Measurements from ENCODE around the gene BEAN1.
"Not testable (repeated sequence)": the region's sequence is repeated elsewhere in the genome, so short reads cannot be mapped to it uniquely, and the experiment has no call there.

Gene BEAN1

DNA sequence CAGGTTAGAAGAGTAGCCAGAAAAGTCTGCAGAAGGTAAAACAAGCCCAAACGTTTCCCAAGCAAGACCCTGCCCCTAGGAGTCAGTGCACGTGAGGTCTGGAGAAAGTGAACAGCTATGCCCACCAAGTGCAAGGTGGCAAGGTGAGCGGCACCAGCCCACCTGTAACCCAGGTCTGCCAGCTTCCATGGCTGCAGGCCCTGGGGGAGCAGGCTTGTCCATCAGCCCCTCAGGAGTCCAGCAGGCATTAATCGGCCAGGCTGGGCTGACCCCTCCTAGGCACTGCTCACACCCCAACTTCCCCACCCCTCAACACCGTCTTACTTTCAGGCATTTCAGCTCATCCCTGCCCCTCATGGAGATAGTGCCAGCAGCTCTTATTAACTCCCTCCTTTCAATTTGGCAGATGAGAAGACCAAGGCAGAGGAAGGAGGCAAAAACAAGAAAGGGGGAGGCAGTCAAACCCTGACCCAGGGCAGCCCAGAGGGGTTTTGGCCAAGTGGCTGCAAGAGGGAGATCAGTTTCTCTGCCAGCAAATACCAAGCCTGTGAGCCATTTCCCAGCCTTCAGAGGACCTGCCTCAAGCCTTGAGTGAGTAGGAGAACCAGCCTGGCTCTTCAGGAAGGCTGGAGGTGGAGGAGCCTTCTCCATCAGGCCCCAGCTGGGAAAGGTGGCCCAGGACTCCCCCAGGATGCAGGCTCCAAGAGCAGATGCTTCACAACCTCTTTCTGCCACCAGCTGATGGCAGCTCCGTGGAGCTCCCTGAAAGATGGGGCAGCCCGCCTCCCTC, 14.7 kb downstream of the BEAN1 start:
- DNase-seq (ENCODE audit: low read depth) = no peak

DNA sequence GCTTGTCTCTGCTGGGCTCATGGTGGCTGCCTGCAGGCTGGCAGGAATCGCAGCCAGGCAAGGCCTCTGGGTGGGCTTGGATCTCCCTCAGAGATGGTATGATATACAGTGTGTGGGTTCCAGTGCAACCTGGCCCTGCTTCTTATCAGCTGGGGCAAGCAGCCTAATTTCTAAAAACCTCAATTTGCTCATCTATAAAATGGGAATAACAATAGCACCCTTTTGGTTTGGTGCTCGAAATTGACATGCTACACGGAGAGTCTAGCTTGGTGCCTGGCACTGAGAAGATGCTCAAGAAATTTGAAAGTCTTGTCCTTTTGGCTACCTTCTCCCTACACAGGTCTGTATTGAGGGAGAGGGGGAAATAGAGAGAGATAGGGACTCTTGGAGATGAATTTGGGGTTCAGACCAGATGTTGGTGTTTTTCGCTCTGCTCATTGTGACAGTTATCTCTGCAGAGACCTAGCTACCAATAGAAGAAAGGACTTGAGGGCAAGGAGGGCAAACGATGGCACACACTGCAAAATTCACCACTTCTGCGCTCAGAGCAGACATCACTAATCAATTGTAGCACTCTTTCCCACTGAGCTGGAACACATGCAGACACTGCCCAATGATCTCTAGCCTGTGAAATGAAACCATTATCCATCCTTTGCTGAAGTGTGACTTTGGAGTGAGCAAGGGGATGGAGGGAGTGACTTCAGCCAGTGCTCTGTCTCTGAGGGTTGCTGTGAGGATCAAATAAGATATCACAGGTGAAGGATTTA, 15.6 kb downstream of the BEAN1 start:
- no peak for DNase-seq (ENCODE audit: low read depth)

DNA sequence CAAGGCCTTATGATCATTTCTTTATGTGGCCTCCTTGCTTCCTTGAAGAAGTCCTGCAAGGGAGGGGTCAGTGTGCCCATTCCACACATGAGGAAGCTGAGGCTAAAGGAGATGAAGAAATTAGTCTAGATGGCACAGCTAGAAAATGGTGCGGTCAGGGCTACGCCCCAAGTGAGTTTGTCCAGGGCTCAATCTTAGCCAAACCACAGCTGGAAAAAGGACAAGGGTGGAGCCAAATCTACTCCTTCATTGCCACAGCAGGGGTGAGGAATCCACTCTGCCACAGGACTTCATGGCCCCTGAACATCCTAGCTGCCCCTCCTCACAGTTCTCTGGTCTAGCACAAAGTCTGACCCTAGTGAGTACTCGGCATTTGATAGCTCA, 16.2 kb downstream of the BEAN1 start:
- DNase-seq (ENCODE audit: low read depth) = no peak

DNA sequence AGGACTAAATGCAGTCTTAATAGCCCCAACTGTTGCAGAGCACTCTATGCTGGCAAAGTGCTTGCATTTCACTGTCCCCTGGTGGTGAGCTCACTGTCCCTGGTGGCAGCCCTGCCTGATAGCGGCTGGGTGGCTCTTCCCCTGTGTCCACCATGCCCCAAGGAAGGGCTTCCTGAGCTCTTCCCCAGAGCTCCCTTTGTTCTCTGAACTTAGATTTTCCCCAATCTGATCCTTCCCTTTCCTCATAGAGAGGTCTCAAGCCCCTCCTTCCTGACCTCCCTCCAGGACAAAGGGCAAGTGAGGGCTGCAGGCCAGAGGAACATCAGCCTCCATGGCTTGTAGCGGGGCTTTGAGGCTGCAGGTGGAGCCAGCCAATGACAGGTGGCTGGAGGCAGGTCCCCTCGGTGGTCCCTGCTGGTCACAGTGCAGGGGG, 17.0 kb downstream of the BEAN1 start:
- no peak for DNase-seq (ENCODE audit: low read depth)

DNA sequence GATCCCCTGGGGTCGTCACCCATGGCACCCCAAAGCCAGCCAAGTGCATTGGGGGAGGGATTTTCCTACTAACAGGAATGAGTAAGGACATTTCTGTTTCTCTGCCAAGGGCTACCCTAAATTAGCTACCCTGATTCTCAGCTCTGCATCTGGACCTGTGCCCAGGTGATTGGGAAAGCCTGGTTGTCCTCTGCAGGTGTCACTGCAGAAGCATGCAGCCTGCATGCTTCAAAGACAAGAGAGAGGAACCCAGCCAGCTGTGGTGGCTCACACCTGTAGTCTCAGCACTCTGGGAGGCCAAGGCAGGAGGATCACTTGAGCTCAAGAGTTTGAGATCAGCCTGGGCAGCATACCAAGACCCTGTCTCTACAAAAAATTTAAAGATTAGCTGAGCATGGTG, 19.6 kb downstream of the BEAN1 start:
- no peak for DNase-seq (ENCODE audit: low read depth)

DNA sequence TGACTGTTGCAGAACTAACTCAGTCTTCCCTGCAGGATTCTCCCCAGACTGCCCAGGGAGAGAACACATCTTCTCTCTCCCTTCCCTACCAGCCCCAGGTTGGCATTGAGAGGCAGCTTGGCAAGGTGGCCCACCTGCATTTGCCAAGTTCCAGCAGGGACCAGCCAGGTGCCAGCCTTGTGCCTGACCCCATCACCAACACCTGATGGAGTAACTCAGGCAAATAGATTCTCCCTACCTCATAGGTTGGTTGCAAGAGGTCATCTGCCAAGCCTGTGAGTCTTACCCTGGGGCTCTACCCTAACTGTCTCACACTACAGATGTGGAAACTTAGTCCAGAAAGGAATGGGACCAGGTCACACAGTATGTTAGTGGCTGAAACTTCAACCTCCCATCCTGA, 20.4 kb downstream of the BEAN1 start:
- DNase-seq (ENCODE audit: low read depth) = no peak

DNA sequence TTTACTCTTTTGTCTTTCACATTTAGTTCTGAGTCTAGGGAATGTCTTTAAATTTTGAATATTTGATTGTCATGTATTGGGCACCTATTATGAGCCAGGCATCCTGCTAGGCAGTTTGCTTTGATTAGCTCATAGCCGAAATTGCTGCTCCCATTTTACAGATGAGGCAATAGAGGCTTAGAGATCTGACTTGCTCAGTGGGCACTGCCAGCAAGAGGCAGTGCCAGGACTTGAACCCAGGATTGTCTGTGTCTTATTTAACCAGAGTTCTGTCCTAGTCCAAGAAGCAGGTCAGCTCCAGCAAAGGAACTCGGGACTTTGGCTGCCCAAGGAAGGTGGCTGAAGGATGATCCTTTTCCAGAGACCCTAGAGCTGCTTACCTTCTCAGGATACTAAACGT, 24.5 kb downstream of the BEAN1 start:
- DNase-seq (ENCODE audit: low read depth) = no peak

DNA sequence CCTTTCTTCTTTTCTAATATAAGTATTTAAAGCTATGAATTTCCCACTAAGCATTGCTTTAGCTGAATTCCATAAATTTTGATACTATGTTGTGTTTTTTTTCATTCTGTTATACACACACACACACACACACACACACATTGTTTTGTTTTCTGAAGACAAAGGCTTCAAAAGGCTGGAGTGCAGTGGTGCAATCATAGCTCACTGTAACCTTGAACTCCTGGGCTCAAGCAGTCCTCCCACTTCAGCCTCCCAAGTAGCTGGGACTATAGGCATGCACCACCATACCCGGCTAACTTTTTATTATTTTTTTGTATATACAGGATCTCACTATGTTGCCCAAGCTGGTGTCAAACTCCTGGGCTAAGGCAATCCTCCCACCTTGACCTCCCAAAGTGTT, 26.1 kb downstream of the BEAN1 start:
- not testable (repeated sequence) for DNase-seq (ENCODE audit: low read depth)

DNA sequence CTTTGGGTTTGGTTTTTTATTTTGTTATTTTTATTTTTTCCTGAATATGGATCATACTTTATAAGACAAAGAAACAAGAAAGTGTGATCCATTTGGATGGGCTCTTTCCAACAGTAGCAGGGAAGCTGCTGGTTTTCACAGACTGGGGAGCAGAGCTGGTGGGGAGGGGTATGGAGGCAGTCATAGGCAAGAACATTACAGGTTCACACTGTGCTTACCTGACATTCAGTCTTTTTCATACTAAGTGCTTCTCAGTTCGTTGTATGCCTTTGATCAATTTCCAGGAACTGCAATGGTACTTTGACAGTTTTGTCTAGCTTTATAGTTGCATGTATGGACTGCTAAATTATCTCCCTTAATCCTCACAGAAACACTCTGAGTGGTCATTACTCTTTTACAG, 27.7 kb downstream of the BEAN1 start:
- DNase-seq (ENCODE audit: low read depth) = no peak

DNA sequence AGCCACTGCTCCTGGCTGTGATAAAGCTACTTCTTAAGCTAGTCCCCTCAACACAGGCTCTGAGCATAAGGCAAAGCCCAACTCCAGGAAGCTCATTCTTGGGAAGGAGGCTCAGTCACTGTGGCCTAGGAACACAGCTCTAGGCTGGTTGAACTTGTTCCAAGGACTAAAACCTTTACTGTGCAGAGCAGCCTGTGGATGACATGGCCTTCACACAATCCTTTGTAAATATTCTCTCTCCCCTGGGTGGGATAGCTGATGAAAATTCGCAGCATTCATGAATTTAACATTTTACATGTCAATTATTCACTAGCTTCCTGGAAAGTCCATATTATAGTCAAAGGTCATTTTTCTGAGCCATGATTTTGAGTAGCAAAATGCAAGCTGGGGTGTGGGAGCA, 28.9 kb downstream of the BEAN1 start:
- DNase-seq (ENCODE audit: low read depth) = no peak

DNA sequence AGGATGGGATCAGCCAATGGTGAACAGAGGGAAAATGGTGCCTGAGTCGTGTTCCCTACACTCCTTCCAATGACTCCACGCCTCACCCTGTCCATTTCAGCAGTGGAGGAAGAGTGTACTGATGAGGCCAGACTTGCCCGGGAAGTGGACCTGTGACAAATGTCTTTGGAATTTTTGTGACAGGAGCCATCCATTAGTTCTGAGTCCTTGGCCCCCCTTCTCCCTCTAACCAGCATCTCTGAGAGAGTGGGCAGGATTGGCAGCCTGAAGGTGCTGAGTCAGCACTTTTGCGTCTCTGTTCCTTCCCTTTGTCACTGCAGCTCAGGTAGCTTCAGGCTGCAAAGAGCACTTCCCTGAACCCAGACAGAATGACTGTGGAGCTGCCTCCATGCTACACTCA, 30.8 kb downstream of the BEAN1 start:
- no peak for DNase-seq (ENCODE audit: low read depth)

DNA sequence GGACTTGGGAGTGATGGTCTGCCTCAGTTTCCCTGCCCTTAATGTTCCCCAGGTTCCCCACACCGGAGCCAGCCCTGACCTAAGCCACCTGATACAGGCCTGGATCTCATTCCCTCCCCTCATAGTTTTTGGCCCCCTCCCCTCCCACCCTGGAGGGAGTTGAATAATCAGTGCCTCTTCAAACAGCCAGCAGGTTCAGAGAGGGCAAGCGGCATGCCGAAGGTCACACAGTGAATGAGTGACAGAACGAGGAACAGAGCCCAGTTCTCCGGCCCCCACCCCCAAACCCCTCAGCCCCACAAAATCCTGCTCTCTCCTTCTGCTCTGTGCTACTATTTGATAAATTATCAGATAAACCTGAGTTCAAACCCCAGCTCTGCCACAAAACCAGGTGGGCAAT, 31.2 kb downstream of the BEAN1 start:
- DNase-seq (ENCODE audit: low read depth) = no peak

DNA sequence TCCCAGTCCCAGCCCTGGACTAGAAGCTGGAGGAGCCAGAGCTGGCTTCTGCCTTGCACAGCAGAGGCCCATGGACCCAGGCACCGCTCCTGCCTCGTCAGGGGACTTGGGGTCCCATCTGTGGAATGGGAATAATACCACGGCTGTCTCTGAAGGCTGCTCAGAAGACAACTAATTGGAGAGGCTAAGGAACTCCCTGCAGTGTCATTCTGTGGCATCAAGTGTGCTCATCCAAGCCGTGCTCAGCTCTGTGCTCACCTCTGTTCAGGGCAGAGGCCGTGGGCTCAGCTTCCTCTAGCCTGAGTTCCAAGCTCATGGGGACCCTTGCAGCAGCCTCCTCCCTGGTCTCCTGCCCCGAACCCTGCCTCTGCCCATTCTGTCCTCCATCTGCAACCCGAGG, 31.8 kb downstream of the BEAN1 start:
- no peak for DNase-seq (ENCODE audit: low read depth)

DNA sequence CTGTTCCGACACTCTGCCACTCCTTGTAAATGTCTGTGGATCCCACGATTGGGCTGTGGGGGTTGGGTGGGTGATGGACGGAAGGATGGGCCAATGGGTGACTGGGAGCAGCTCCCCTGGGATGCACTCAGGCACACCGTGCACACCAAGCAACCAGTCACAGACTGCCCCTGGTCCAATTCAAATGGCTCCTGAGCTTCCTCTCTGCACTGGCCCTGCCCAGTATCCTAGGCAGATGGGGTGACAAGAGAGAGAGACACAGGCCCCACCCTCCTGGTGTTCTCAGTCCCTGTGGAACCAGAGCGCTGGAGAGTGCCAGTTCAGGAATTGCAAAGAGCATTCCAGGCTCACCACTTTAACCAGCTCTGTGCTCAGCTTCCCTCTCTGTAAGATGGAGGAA, 32.8 kb downstream of the BEAN1 start:
- no peak for DNase-seq (ENCODE audit: low read depth)

DNA sequence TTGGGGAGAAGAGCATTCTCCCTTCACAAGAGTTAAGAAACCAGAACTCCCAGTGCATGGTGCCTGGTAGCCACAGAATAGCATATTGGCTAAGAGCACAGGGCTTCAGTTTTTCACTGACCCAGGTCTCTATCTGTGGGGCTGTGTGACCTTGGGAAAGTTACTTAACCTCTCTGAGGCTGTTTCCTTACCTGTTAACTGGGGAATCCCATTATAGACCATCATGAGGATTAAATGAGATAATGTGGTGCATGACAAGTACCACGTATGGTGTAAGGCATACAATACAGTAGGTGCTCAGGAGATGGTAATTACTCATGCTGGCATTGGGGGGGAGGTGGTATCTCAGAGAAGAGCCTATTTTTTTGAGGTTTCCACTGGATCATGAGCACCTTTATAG, 33.6 kb downstream of the BEAN1 start:
- DNase-seq (ENCODE audit: low read depth) = no peak

DNA sequence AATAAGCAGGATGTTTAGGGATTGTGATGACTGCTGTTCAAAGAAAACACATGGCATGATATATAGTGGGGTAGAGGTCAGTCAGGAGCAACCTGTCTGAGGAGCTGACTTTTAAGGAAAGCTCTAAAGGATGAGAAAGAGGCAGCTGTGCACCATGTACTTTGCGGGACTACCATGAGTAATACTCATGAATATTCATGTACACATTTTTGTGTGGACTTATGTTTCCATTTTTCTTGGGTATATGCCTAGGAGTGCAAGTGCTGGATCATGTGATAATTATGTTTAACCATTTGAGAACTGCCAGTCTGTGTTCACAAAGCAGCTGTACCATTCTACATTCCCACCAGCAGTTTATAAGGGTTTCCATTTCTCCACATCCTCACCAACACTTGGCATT, 35.8 kb downstream of the BEAN1 start:
- no peak for DNase-seq (ENCODE audit: low read depth)

DNA sequence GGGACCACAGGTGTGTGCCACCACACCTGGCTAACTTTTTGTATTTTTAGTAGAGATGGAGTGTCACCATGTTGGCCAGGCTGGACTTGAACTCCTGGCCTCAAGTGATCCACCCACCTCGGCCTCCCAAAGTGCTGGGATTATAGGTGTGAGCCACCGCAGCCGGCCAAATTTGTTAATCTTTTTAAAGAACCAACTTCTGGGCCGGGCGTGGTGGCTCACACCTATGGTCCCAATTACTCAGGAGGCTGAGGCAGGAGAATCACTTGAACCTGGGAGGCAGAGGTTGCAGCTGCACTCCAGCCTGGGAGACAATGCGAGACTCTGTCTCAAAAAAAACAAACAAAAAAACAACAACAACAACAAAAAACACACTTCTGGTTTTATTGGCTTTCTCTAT, 38.9 kb downstream of the BEAN1 start:
- DNase-seq (ENCODE audit: low read depth) = not testable (repeated sequence)

DNA sequence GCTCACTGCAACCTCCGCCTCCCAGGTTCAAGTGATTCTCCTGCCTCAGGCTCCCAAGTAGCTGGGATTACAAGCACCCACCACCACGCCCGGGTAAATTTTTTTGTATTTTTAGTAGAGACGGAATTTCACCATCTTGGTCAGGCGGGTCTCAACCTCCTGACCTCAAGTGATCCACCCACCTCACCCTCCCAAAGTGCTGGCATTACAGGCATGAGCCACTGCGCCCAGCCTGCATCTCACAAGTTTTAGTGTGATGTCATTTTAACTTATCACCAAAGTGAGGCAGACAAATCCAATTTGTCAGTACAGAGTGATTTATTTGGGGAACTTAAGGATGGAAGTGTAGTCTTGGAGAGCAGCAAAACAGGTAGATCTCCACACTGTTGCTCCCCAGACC, 39.5 kb downstream of the BEAN1 start:
- DNase-seq (ENCODE audit: low read depth) = not testable (repeated sequence)

DNA sequence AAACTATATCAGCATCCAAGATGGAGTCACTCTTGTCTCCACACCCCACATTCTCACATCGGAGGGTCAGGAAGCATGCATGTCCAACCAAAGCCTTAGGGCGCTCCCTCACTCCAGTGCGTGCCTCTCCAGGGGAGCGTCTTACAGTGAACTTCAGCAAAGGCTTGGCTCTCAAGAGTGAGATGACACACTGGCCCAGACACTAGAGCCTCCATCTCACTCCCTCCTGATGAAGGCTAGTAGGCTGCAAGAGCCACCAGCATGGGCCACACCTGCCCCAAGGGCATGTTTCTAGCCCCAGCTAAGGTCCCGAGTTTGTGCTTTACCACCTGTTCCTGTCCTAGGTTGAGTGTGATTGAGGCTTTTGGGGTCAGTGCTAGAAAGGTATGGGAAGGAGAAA, 40.5 kb downstream of the BEAN1 start:
- DNase-seq (ENCODE audit: low read depth) = no peak

DNA sequence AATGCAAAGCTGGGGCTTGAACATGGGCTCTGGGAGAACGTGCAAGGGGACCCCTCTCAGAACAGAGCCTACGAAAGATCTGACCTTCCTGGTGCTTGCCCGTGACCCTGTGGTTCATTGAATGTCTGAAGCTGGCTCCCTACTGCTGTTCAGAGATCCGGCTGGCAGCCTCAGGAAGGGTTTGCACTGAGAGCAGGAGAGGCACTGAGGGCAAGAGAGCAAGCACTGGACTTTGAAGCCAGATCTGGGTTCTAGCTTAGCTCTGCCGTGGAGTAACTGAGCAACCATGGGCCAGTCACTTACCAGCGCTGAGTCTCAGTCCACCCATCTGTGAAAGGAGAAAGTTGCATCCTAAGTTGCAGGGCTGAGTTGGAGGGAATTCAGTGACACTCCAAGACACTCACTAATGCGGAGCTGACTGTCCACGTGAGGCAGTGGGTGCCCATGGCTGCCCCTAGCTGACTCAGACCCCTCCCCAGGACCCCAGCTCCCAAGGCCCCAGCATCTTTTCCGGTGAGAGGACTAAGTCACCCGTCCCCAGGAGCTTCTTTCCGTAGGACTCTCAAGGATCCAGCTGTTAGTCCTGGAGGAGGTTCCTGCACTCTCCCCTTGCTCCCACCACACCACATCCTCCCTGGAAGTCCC, 41.3 kb downstream of the BEAN1 start:
- no peak for DNase-seq (ENCODE audit: low read depth)

DNA sequence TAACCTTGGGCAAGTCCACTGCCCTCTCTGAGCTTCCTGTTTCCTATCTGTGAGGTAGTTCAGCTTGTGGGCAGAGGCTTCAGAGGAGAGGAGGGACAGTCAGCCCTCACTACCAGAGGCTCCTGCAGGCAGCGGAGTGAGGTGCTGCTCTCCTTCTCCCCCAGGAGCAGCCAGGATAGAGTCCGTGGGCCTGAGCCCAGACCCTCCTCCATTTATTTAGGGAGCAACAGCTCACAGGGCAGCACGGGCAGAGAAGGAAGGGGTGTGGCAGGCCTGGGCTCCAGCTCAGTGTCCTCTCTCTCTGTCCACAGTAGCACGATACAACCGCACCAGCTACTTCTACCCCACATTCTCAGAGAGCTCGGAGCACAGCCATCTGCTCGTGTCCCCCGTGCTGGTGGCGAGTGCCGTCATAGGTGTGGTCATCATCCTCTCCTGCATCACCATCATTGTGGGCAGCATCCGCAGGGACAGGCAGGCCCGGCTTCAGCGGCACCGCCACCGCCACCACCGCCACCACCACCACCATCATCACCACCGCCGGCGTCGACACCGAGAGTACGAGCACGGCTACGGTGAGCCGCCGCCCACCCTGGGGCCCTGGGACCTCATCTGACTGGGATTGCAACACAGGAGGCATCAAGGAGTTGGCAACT, 42.3 kb downstream of the BEAN1 start:
- no peak for DNase-seq (ENCODE audit: low read depth)

DNA sequence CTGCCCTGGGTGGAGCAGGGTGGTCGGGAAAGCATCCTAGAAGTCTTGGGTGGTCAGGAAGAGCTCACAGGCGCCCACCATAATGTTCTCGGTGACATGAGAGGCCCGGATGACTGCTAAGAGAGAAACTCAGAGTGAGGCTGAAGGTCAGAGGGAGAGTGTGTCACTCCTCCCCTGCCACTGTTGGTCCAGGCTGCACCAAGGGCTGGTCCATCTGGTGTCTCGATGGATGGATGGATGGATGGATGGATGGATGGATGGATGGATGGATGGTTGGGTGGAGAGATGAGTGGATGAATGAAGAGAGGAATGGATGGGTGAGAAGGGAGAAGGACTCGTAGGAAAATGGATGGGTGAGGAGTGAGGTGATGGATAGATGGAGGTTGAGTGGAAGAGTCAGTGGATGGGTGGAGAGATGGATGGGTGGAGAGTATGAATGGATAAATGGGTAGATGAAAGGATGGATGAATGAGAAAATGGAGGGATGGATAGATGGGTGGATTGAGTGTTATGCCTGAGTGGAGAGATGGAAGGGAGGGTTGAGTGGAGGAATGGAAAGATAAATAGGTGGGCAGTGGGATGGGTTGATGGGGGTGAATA, 43.0 kb downstream of the BEAN1 start:
- DNase-seq (ENCODE audit: low read depth) = no peak
